Measurements from ENCODE around the gene TRO. TPM values are rescaled to one million over a fixed set of nuclear protein-coding genes. Genes with fewer than 3 reads are reported as not detected.
A peak's percentile ranks its signal among the peaks of the same experiment; 100 is the strongest.

The TRO gene
- polyA plus RNA-seq, 3 donors, result not detected

- H3K36me3 Mint-ChIP-seq, result no peaks in the 10 kb centered on the region
- no peaks in the 10 kb centered on the region for H3K4me1 Mint-ChIP-seq
- peaks cover 0 to 4% (median 2%) of the 10 kb centered on the region in 3 donors for H3K27me3 Mint-ChIP-seq (ENCODE audit: low read depth in 3 of 3)
- TF ChIP-seq CTCF (IDR thresholded peaks at IDR 0.05), result no peak
- no peak overlapping the region for H3K4me3 Mint-ChIP-seq
- Histone ChIP-seq H3K4me3 (replicated peaks in 1 of 3; ENCODE audit: low read depth in 2 of 3, low read length in 3 of 3) (no peak overlapping the region), H3K36me3 (replicated peaks in 1 of 2; ENCODE audit: control insufficient read depth in 1 of 2, insufficient read depth in 2 of 2, low read length in 2 of 2) (no peaks in the 10 kb centered on the region), H3K79me2 (ENCODE audit: insufficient read depth, low read length) (no peaks in the 10 kb centered on the region), H4K20me1 (ENCODE audit: insufficient read depth, low read length) (no peaks in the 10 kb centered on the region), H3K27ac (ENCODE audit: low read depth in 1 of 2, low read length in 2 of 2) (no peak overlapping the region), H2AFZ (ENCODE audit: insufficient read depth, low read depth, low read length, poor library complexity, severe bottlenecking) (no peak overlapping the region), H3K9me3 (replicated peaks in 1 of 2; ENCODE audit: control insufficient read depth in 1 of 2, insufficient read depth in 1 of 2, low read length in 2 of 2) (no peaks in the 10 kb centered on the region), H3K4me2 (replicated peaks; ENCODE audit: extremely low read depth, low read length, poor library complexity, severe bottlenecking) (no peak overlapping the region), H3K27me3 (ENCODE audit: control insufficient read depth in 2 of 2, insufficient read depth in 2 of 2, low read length in 2 of 2) (no peaks in the 10 kb centered on the region), H3K4me1 (ENCODE audit: control insufficient read depth in 1 of 2, insufficient read depth in 2 of 2, low read length in 2 of 2) (no peaks in the 10 kb centered on the region), H3K9ac (ENCODE audit: insufficient read depth, low read length, poor library complexity, severe bottlenecking) (no peak overlapping the region)
- peaks cover 0 to 3% (median 0%) of the 10 kb centered on the region in 7 donors for H3K9me3 Mint-ChIP-seq
- no peak for DNase-seq
- intact Hi-C loops (cut with micrococcal nuclease), result no loop called here
- WGBS (ENCODE audit: insufficient coverage), result no CpG with 5 or more reads among the region's 2 CpGs
- H3K27ac Mint-ChIP-seq, result peak overlapping the region in 1 of 7 donors; percentile 37
Measured at GRCh38 chrX:54931107-54931506, 10.5 kb downstream of the TRO start.

GRCh38 chrX:54933150-54933826 lies 12.7 kb downstream of the TRO start:
- no peak overlapping the region for H3K27ac ChIP-seq (ENCODE audit: low read depth in 1 of 2, low read length in 2 of 2)
- Mint-ChIP-seq H3K27me3 (ENCODE audit: low read depth in 3 of 3) (peaks cover 0 to 4% (median 2%) of the 10 kb centered on the region in 3 donors), H3K4me3 (no peak overlapping the region), H3K36me3 (no peaks in the 10 kb centered on the region), H3K27ac (no peak overlapping the region), H3K9me3 (peaks cover 0 to 3% (median 0%) of the 10 kb centered on the region in 7 donors), H3K4me1 (no peaks in the 10 kb centered on the region)
- intact Hi-C loops (cut with micrococcal nuclease), result no loop called here
- no peak overlapping the region for H2AFZ ChIP-seq (ENCODE audit: insufficient read depth, low read depth, low read length, poor library complexity, severe bottlenecking)
- no peaks in the 10 kb centered on the region for H3K36me3 ChIP-seq (replicated peaks in 1 of 2; ENCODE audit: control insufficient read depth in 1 of 2, insufficient read depth in 2 of 2, low read length in 2 of 2)
- H3K79me2 ChIP-seq (ENCODE audit: insufficient read depth, low read length), result no peaks in the 10 kb centered on the region
- H4K20me1 ChIP-seq (ENCODE audit: insufficient read depth, low read length), result no peaks in the 10 kb centered on the region
- H3K4me1 ChIP-seq (ENCODE audit: control insufficient read depth in 1 of 2, insufficient read depth in 2 of 2, low read length in 2 of 2), result no peaks in the 10 kb centered on the region
- DNase-seq, result no peak
- no peak overlapping the region for H3K9ac ChIP-seq (ENCODE audit: insufficient read depth, low read length, poor library complexity, severe bottlenecking)
- no peaks in the 10 kb centered on the region for H3K27me3 ChIP-seq (ENCODE audit: control insufficient read depth in 2 of 2, insufficient read depth in 2 of 2, low read length in 2 of 2)
- WGBS (ENCODE audit: insufficient coverage), result 91% methylated on average over 4 of the region's 10 CpGs
- no peaks in the 10 kb centered on the region for H3K9me3 ChIP-seq (replicated peaks in 1 of 2; ENCODE audit: control insufficient read depth in 1 of 2, insufficient read depth in 1 of 2, low read length in 2 of 2)
- H3K4me2 ChIP-seq (replicated peaks; ENCODE audit: extremely low read depth, low read length, poor library complexity, severe bottlenecking), result no peak overlapping the region
- H3K4me3 ChIP-seq (replicated peaks in 1 of 3; ENCODE audit: low read depth in 2 of 3, low read length in 3 of 3), result no peak overlapping the region
- TF ChIP-seq CTCF (IDR thresholded peaks at IDR 0.05), result no peak
